CD4-positive, alpha-beta T cell treated with Interleukin-2 at 100 ng/mL for 4 hours (primary cell): Measurements from ENCODE around the gene PPP1R14C.

Experiments used
- DNase-seq: peaks from one replicate; pipeline ENCODE4 v3.0.0-alpha.2; 2020; ENCODE audit warnings: low spot score

PPP1R14C gene

DNA sequence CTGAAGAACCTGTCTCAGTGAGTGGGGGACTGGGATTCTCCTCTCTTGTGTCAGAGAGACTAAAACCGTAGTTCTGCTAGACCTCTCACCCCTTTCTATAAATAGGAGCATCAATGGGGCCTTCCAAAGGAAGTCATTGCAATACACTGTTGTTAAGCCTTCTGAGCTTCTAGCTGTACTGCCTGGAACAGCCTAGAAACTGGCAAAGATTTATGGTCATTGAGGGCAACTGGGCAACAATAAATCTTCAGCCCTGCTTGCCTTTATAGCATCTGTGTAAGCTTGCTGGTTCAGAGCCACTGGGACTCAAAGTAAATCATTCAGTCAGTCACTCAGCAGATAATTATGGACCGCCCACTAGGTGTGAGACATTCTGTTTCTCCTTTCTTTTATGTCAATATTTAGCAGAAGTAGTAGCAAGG, 53.2 kb downstream of the PPP1R14C start:
- no peak for DNase-seq

DNA sequence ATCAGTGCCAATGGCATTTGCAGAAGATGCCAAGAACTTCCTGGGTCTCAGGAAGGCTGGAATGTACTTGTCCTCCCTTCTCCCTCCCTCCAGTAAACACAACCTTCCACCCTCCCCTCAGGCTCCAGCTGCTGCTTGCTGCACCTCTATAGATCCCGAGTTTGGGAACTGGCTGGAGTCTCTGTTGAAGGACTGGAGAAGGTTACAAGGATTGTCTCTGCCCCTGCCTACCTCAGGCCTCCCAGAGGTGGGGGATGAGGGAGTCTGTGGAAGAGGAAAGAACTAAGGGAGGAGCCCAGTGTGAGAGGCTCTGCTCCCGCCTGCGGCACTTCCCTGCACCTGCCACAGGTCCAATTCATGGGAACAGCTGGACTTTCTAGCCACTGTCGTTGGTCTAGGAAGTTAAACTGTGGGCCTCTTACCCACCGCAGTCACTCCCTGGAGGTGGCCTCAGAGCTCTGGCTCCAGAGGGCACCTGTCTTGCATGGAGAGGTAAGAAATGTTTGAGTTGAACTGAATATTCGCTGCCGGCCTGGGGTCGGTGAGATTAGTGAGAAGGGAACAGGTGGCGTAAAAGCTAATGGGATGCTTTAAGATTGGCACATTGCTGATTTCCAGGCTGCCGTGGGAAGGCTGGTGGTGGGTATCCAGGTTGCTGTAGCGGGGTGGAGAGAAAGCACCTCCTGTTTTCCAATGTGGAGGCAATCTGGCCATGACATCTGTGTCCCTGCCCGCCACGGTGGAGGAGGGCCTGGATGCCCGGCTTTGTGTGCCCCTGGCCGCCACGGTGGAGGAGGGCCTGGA, 54.3 kb downstream of the PPP1R14C start:
- no peak for DNase-seq

- no peak for DNase-seq
Observed at GRCh38 chr6:150198532-150198931, 55.7 kb downstream of the PPP1R14C start.

DNA sequence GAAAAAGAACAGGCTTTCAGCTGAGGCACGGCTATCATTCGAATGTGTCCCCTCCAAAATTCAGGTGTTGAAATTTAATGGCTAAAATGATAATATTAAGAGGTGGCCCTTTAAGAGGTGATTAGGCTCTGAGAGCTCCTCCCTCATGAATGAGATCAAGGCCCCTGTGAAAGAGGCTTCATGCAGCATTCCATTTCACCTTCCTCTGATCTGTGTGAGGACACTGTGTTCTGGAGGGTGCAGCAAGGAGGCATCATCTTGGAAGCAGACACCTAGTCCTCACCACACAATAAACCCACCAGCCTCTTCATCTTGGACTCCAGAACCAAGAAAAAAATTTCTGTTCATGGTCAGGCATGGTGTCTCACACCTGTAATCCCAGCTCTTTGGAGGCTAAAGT, 56.4 kb downstream of the PPP1R14C start:
- no peak for DNase-seq

DNA sequence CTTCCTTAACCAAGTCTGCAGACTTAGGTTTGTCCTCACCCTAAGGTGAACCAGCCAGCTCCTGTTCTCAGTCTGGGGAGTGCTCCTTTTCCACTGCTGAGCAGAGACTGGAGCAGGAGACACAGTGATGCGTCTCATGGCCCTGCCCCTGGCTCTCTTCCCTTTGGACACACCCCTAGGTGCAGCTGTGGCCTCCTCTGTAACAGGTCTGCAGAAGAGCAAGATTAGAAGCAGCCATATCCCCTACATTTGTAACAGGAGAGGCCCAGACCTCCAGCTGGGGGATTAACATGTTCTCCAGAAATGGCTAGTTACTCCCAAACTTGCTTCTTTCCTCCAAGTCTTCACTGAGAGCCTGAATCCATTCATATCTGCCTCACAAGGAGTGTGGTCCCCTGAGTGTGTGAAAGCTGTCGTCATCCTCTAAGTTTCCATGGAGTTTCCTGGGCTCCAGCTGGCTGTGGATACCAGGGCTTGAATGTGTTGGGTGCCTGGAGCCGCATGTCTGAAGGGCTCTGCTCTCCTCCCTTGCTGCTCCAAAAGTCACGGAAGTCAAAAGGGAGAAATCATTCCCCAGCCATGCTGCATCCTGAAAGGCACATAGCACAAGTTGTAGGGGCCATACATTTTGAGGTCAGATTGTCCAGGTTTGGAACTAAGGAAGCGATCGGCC, 57.7 kb downstream of the PPP1R14C start:
- no peak for DNase-seq

- DNase-seq: no peak
Observed at GRCh38 chr6:150201285-150201684, 58.4 kb downstream of the PPP1R14C start.

GRCh38 chr6:150201772-150202329, 59.0 kb downstream of the PPP1R14C start:
- no peak for DNase-seq

GRCh38 chr6:150202404-150202803, 59.6 kb downstream of the PPP1R14C start:
- no peak for DNase-seq

GRCh38 chr6:150202934-150203333, 60.1 kb downstream of the PPP1R14C start:
- DNase-seq: no peak

- DNase-seq: no peak
Observed at GRCh38 chr6:150203378-150203777, 60.5 kb downstream of the PPP1R14C start.

- DNase-seq: no peak
Observed at GRCh38 chr6:150203871-150204545, 61.2 kb downstream of the PPP1R14C start.

DNA sequence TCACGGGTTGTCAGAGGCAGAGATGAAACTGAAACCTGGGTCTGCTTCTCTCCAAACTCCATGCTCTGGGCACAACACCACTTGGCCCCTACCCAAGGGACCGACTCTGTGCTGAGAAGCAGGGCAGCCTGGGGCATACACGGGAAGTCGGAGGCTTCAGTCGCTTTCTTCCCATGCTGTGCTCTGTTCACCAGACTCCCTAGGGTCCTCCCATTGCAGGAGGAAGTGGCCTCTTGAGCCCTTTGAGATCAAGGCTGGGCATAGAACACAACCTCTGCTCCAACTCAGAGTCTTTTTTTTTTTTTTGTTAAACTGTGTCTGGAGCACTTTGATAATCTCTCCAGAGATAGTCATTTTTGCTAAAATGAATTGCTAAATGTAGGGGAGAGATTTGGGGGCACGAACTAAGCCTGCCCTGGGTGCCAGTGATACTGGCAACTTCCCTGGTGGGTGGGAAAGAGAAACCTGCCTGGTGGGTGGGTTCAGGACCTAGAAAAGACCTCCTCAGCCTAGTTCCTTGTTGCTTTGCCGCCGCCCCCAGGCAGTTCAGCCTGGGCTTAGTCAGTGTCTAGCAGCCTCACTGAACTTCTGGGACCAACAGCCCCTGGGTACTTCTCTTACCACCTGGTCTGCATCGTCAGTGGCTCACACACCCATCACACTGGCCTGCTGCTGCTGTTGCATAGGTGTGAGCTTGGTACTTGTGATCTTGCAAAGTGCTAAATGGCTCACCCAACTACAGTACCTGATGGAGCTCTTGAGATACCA, 62.0 kb downstream of the PPP1R14C start:
- no peak for DNase-seq

- no peak for DNase-seq
Observed at GRCh38 chr6:150207931-150208570, 65.2 kb downstream of the PPP1R14C start.

GRCh38 chr6:150208611-150209352, 65.9 kb downstream of the PPP1R14C start:
- DNase-seq: no peak

GRCh38 chr6:150209415-150209814, 66.6 kb downstream of the PPP1R14C start:
- DNase-seq: no peak

- DNase-seq: no peak
Observed at GRCh38 chr6:150211700-150212511, 69.1 kb downstream of the PPP1R14C start.

- DNase-seq: no peak
Observed at GRCh38 chr6:150212778-150213177, 69.9 kb downstream of the PPP1R14C start.

GRCh38 chr6:150213301-150213700, 70.5 kb downstream of the PPP1R14C start:
- no peak for DNase-seq

DNA sequence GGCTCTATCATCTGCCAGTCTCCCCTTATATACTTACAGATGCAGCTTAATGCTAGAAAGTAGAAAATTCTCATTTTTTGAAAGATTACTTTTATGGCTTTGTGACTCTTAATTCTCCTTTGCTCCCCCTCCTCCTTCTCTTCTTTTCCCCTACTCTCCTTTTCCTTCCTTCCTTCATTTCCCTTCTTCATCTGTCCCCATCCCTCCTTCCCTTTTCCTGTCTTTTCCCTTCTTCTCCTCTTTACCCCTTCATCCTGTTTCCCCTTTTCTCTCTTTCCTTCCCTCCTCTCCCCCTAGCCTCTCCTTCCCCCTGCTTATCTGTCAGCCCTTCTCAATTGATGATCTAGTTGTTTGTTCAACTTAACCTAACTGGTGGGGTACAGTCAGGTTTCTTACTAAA, 71.5 kb downstream of the PPP1R14C start:
- no peak for DNase-seq
